A549 (cell line): ENCODE results near the gene RHEB. TPM values are rescaled to one million over a fixed set of nuclear protein-coding genes. Genes with fewer than 3 reads are reported as not detected.
A peak's percentile ranks its signal among the peaks of the same experiment; 100 is the strongest.

Source experiments
- ATAC-seq, 2 experiments: fragments of 200-7000 bp in 1 of 2; fragments of >200 bp in 1 of 2; cut with Nextera tagmentation in 1 of 2; cut with Tn5 transposase in 1 of 2; 3 replicates each; pipeline versions ENCODE4 v1.8.0 to v1.9.1; 2018 to 2020; ENCODE audit warnings: mild to moderate bottlenecking in 1 of 2, moderate library complexity in 1 of 2
- CTCF ChIA-PET: fragments of 300-600 bp; sonication (Branson Sonifier 250); formaldehyde crosslinking; extraction: SDS; loops from one replicate; lab custom pipeline; 2021; ENCODE audit warnings: antibody characterized with exemption, inconsistent platforms; lab: Yijun Ruan, JAX
- POLR2A ChIA-PET: fragments of 350-600 bp; formaldehyde crosslinking; extraction: SDS; loops from one replicate; lab custom pipeline; 2021; ENCODE audit warnings: antibody characterized with exemption, inconsistent platforms; lab: Yijun Ruan, JAX
- DNase-seq, 2 experiments: peaks; one replicate each; pipeline versions ENCODE4 v3.0.0 to v3.0.0-alpha.2; 2011 to 2016; ENCODE audit warnings: low read depth in 1 of 2, low spot score in 1 of 2
- FAIRE-seq: peaks from 2 replicates; lab custom pipeline; 2011; peaks lifted over from hg19 to GRCh38; lab: Jason Lieb, UNC
- H3K27ac ChIP-seq, 2 experiments: fragments of >200 bp; sonication (Bioruptor Twin); formaldehyde crosslinking; 3 replicates each; pipeline ENCODE4 v1.5.1; 2016 to 2017
- H3K4me1 ChIP-seq: fragments of >200 bp; sonication (Bioruptor Twin); formaldehyde crosslinking; 3 replicates; pipeline ENCODE4 v1.6.1; 2016
- H3K4me2 ChIP-seq: fragments of >200 bp; sonication (Bioruptor Twin); formaldehyde crosslinking; 3 replicates; pipeline ENCODE4 v1.6.1; 2016
- H3K4me3 ChIP-seq: fragments of >200 bp; sonication (Bioruptor Twin); formaldehyde crosslinking; 3 replicates; pipeline ENCODE4 v1.5.1; 2016
- H3K9me3 ChIP-seq: fragments of >200 bp; sonication (Bioruptor Twin); formaldehyde crosslinking; 3 replicates; pipeline ENCODE4 v1.6.1; 2016
- CBX2 ChIP-seq: fragments of 200-600 bp; sonication (generic); IDR thresholded peaks from 2 replicates; pipeline ENCODE4 v1.6.1; 2016; ENCODE audit warnings: low read depth, mild to moderate bottlenecking, borderline replicate concordance
- CEBPB ChIP-seq, 2 experiments: fragments of >200 bp in 1 of 2; sonication (Bioruptor Twin) in 1 of 2; formaldehyde crosslinking in 1 of 2; IDR thresholded peaks; 2 replicates each; pipeline ENCODE4 v1.6.1; 2012 to 2016
- EP300 ChIP-seq, 2 experiments: fragments of >200 bp; sonication (Bioruptor Twin); formaldehyde crosslinking; IDR thresholded peaks; 2 replicates in 1 of 2; 3 replicates in 1 of 2; pipeline ENCODE4 v1.6.1; 2016 to 2017
- ESRRA ChIP-seq: fragments of 150-350 bp; IDR thresholded peaks from 2 replicates; pipeline ENCODE4 v1.6.1; 2014; ENCODE audit warnings: mild to moderate bottlenecking, low read length, borderline replicate concordance
- FOSL2 ChIP-seq, 2 experiments: fragments of 450-650 bp in 1 of 2; fragments of >200 bp in 1 of 2; sonication (Bioruptor Twin) in 1 of 2; formaldehyde crosslinking; IDR thresholded peaks; 2 replicates each; pipeline versions ENCODE4 v1.5.0 to v1.6.1; 2016 to 2020; ENCODE audit warnings: mild to moderate bottlenecking in 1 of 2, moderate library complexity in 1 of 2
- HDAC2 ChIP-seq: fragments of 200-600 bp; sonication (generic); IDR thresholded peaks from 2 replicates; pipeline ENCODE4 v1.6.1; 2016
- HEYL ChIP-seq: fragments of 250-450 bp; sonication (Bioruptor Pico); IDR thresholded peaks from 2 replicates; pipeline ENCODE4 v1.8.0; 2021; ENCODE audit warnings: mild to moderate bottlenecking, moderate library complexity
- HOXA7 ChIP-seq: fragments of 250-450 bp; sonication (Bioruptor Pico); IDR thresholded peaks from 2 replicates; pipeline ENCODE4 v1.5.0; 2020; ENCODE audit warnings: mild to moderate bottlenecking, moderate library complexity
- HOXB13 ChIP-seq: fragments of 250-450 bp; sonication (Bioruptor Pico); IDR thresholded peaks from 2 replicates; pipeline ENCODE4 v1.5.0; 2020; ENCODE audit warnings: low read depth, mild to moderate bottlenecking, moderate library complexity
- KDM1A ChIP-seq: fragments of 200-600 bp; sonication (generic); IDR thresholded peaks from 2 replicates; pipeline ENCODE4 v1.6.1; 2016; ENCODE audit warnings: low read depth, mild to moderate bottlenecking
- KDM5A ChIP-seq: fragments of 200-600 bp; sonication (generic); IDR thresholded peaks from 2 replicates; pipeline ENCODE4 v1.6.1; 2016; ENCODE audit warnings: antibody characterized with exemption, mild to moderate bottlenecking
- MAFK ChIP-seq: fragments of 450-650 bp; IDR thresholded peaks from 2 replicates; pipeline ENCODE4 v1.6.1; 2014; ENCODE audit not compliant: partially characterized antibody
- TP53 ChIP-seq: fragments of 250-450 bp; sonication (Bioruptor Pico); IDR thresholded peaks from 2 replicates; pipeline ENCODE4 v1.5.0; 2021; ENCODE audit warnings: mild to moderate bottlenecking, moderate library complexity
- ZFP36 ChIP-seq: fragments of 450-650 bp; IDR thresholded peaks from 2 replicates; pipeline ENCODE4 v1.6.1; 2014; ENCODE audit warnings: borderline replicate concordance; ENCODE audit not compliant: partially characterized antibody
- ZNF302 ChIP-seq: fragments of 250-450 bp; sonication (Bioruptor Pico); IDR thresholded peaks from 2 replicates; pipeline ENCODE4 v1.9.0; 2021; ENCODE audit warnings: inconsistent platforms, mild to moderate bottlenecking, moderate library complexity
- ZSCAN20 ChIP-seq: fragments of 250-450 bp; sonication (Bioruptor Pico); IDR thresholded peaks from 2 replicates; pipeline ENCODE4 v1.8.0; 2022; ENCODE audit warnings: mild to moderate bottlenecking, moderate library complexity
- WGBS: methylation state at CpG from one replicate; pipeline ENCODE4 v1.1.6; 2017; ENCODE audit errors: missing lambda C conversion rate; 5-methylcytosine and 5-hydroxymethylcytosine counted together
- polyA plus RNA-seq, 4 experiments: library from polyadenylated mRNA; depleted of rRNA in 3 of 4; stranded (reverse); fragments of >200 nt; fragmentation: RNase III in 1 of 4; extraction: RNeasy Plus Mini Kit Qiagen cat#74134 plus additional on column Dnase treatment in 1 of 4; gene quantifications; 2 replicates in 3 of 4; 3 replicates in 1 of 4; pipeline ENCODE4 v1.2.3, GENCODE V29; 2011 to 2017
- TF ChIP-seq, protein P1 (sequence below): fragments of 250-450 bp; sonication (Bioruptor Pico); IDR thresholded peaks from 2 replicates; pipeline ENCODE4 v1.5.0; 2021; ENCODE audit warnings: mild to moderate bottlenecking, moderate library complexity, borderline replicate concordance
- TF ChIP-seq, protein P2 (sequence below): fragments of 150-350 bp; IDR thresholded peaks from 2 replicates; pipeline ENCODE4 v1.6.1; 2014; ENCODE audit warnings: low read depth, mild to moderate bottlenecking, low read length
- TF ChIP-seq, protein P3 (sequence below): IDR thresholded peaks from 2 replicates; pipeline ENCODE4 v1.6.1; 2012
- TF ChIP-seq, protein P4 (sequence below): fragments of 250-450 bp; sonication (Bioruptor Pico); IDR thresholded peaks from 2 replicates; pipeline ENCODE4 v1.5.0; 2020; ENCODE audit warnings: low read depth, mild to moderate bottlenecking, moderate library complexity
- TF ChIP-seq, protein P5 (sequence below): fragments of >200 bp; sonication (Bioruptor Twin); formaldehyde crosslinking; IDR thresholded peaks from 2 replicates; pipeline ENCODE4 v1.6.1; 2016

Gene RHEB
- polyA plus RNA-seq, 2 of the 4 experiments (the other 2 are of a cell fraction) = 110 to 198 TPM

DNA sequence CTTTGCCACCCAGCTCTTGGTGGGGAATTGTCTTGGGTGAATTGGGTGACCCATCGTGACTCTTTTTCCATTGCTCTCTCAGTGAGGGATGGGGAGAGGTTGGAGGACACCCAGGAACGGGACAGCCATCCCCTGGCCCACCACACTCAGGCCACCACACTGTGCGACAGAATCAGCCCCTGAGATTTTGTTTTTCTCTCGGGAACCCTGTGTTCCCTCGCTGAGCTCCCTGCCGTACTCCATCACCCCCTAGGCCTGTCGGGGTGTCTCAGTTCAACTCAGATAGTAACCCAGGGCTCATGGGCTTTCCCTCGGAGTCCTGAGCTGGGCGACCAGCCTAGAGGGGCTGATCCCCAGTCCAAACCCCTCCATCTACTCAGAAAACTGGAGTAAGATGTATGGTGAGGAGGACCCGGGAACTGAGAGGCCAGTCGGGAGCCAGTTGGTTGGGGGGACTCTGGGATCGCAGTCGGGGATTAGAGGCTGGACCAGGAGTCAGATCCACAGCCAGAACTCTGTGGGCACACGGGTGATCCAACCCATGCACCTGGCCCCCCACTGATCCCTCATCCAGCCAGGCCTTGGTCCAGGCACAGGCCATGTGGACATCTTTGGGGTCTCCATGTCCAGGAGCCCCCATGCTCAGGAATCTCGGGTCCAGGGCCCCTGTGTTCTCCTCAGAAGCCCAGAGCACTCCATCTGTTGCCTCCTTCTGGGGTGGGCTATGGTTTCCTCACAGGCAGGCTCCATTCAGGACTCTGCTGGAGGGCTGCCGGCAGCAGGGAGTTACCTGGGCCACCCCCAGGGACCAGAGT lies 89.1 kb downstream of the RHEB start:
- H3K4me2 ChIP-seq = no peak overlapping the region
- DNase-seq (no peak), FAIRE-seq (no peak), ATAC-seq (no peak)
- peak overlapping the region in 1 of 2 experiments; percentile 85; a peak in 3 of 6 replicates for H3K27ac ChIP-seq
- H3K4me3 ChIP-seq = no peak overlapping the region
- ChIA-PET CTCF (interaction anchor here (1.2 to 3.1 kb wide), 3 partner anchors 18 to 78 kb away, joined by 3 to 18 read pairs (median 6); no protein-coding TSS in a partner anchor), POLR2A (no interaction called here)
- H3K4me1 ChIP-seq = peaks cover 46% of the 10 kb centered on the region
- H3K9me3 ChIP-seq = no peaks in the 10 kb centered on the region
- TF ChIP-seq TP53 (no peak), ZFP36 (no peak), ESRRA (no peak), ZNF302 (CRISPR knock-in tag) (no peak), EP300 (IDR thresholded peaks at IDR 0.05) (no peak)
- TF ChIP-seq, protein P1, sequence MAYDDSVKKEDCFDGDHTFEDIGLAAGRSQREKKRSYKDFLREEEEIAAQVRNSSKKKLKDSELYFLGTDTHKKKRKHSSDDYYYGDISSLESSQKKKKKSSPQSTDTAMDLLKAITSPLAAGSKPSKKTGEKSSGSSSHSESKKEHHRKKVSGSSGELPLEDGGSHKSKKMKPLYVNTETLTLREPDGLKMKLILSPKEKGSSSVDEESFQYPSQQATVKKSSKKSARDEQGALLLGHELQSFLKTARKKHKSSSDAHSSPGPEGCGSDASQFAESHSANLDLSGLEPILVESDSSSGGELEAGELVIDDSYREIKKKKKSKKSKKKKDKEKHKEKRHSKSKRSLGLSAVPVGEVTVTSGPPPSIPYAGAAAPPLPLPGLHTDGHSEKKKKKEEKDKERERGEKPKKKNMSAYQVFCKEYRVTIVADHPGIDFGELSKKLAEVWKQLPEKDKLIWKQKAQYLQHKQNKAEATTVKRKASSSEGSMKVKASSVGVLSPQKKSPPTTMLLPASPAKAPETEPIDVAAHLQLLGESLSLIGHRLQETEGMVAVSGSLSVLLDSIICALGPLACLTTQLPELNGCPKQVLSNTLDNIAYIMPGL (CRISPR knock-in tag) = no peak
- TF ChIP-seq, protein P2, sequence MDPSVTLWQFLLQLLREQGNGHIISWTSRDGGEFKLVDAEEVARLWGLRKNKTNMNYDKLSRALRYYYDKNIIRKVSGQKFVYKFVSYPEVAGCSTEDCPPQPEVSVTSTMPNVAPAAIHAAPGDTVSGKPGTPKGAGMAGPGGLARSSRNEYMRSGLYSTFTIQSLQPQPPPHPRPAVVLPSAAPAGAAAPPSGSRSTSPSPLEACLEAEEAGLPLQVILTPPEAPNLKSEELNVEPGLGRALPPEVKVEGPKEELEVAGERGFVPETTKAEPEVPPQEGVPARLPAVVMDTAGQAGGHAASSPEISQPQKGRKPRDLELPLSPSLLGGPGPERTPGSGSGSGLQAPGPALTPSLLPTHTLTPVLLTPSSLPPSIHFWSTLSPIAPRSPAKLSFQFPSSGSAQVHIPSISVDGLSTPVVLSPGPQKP = no peak
- TF ChIP-seq, protein P3, sequence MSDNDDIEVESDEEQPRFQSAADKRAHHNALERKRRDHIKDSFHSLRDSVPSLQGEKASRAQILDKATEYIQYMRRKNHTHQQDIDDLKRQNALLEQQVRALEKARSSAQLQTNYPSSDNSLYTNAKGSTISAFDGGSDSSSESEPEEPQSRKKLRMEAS = no peak
- TF ChIP-seq, protein P4, sequence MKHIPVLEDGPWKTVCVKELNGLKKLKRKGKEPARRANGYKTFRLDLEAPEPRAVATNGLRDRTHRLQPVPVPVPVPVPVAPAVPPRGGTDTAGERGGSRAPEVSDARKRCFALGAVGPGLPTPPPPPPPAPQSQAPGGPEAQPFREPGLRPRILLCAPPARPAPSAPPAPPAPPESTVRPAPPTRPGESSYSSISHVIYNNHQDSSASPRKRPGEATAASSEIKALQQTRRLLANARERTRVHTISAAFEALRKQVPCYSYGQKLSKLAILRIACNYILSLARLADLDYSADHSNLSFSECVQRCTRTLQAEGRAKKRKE (CRISPR knock-in tag) = no peak
- WGBS = 69% methylated on average over 16 of the region's 16 CpGs

DNA sequence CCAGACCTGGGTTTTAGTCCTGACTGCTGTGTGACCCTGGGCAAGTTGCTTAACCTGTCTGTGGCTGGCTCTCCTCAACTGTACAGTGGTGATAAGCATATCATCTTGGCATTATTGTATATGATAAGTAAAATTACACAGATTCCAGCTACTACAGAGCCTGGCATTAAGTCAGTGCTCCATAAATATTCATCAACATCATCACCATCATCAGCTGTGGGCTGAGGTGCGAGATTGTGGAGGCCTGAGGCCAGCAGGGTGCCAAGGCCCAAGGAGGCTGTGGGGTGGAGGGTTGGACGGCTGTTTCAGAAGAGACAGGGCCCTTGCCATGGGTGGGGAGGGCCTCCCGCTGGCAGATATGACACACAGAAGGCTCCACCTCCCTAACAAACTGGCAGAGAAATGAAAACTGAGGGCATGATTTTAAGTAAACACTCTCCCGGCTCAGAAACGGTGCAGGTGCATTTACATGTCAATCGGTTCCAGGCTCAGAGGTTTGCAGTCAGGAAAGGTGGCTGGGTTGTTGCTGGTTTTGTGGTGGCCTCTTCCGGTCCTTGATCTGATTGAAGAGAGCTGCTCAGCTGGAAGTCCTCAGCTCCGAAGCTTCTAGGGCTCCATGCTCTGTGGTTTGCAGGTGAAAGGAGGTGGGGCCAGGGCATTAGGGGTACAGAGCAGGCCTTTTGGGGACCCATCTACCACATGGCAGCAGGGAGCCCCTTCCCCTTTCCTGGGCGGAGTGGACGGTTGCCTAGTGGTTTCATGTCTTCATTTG lies 89.9 kb downstream of the RHEB start:
- peaks cover 53% of the 10 kb centered on the region for H3K4me1 ChIP-seq
- CTCF ChIA-PET = interaction anchor here (1.2 to 3.1 kb wide), 3 partner anchors 19 to 78 kb away, joined by 3 to 18 read pairs (median 6); no protein-coding TSS in a partner anchor

More for the DNA sequence above, 89.9 kb downstream of the RHEB start:
- no peaks in the 10 kb centered on the region for H3K9me3 ChIP-seq
- TF ChIP-seq, protein P5, sequence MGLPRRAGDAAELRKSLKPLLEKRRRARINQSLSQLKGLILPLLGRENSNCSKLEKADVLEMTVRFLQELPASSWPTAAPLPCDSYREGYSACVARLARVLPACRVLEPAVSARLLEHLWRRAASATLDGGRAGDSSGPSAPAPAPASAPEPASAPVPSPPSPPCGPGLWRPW = no peak
- TF ChIP-seq ZSCAN20 (CRISPR knock-in tag) = no peak
- no peak for TF ChIP-seq MAFK
- TF ChIP-seq KDM1A = no peak
- no peak for TF ChIP-seq KDM5A
- TF ChIP-seq, protein P2 = no peak
- no peak for TF ChIP-seq CEBPB (IDR thresholded peaks at IDR 0.05)
- no peak for TF ChIP-seq HOXA7 (CRISPR knock-in tag)
- no peak for TF ChIP-seq HDAC2
- no peak for TF ChIP-seq HEYL (CRISPR knock-in tag)
- TF ChIP-seq TP53 = no peak
- no peak for TF ChIP-seq HOXB13 (CRISPR knock-in tag)
- no peak for TF ChIP-seq FOSL2 (IDR thresholded peaks at IDR 0.05)
- no peak for TF ChIP-seq FOSL2 (CRISPR knock-in tag; IDR thresholded peaks at IDR 0.05)
- TF ChIP-seq CBX2 = no peak
- TF ChIP-seq, all 56 proteins: peak for 0
- FAIRE-seq = no peak
- peak overlapping the region; percentile 28 for H3K4me2 ChIP-seq
- no peak for ATAC-seq
- POLR2A ChIA-PET = no interaction called here
- H3K27ac ChIP-seq = peak overlapping the region; percentile 24 to 85; a peak in 4 of 6 replicates
- DNase-seq = peak in 1 of 2 experiments; percentile 36
- 49% methylated on average over 9 of the region's 10 CpGs for WGBS
- H3K4me3 ChIP-seq = no peak overlapping the region
